ENCODE results near the gene RBM4B. TPM values are rescaled to one million over a fixed set of nuclear protein-coding genes. Genes with fewer than 3 reads are reported as not detected.
A peak's percentile ranks its signal among the peaks of the same experiment; 100 is the strongest.

The RBM4B gene
- total and polyA plus RNA-seq, 4 donors = 7.1 to 13.8 (median 10.6) TPM

GRCh38 chr11:66665369-66665768, 12.3 kb downstream of the RBM4B start:
- TF ChIP-seq GABPA (IDR thresholded peaks at IDR 0.05 in 1 of 2, conservative IDR thresholded peaks at IDR 0.05 in 1 of 2) (no peak), ZBTB33 (IDR thresholded peaks at IDR 0.05) (peak; percentile 19), HNF4A (conservative IDR thresholded peaks at IDR 0.05) (peak in 1 of 2 donors; percentile 12)
- WGBS = 75% methylated on average over 11 of the region's 11 CpGs
- DNase-seq (ENCODE audit: low spot score) = no peak
- no peak overlapping the region for H3K4me3 ChIP-seq (ENCODE audit: low read depth in 1 of 3, low read length in 3 of 3)
- no peak overlapping the region for H3K27ac ChIP-seq (ENCODE audit: low read depth in 1 of 2, low read length in 2 of 2)
- no peaks in the 10 kb centered on the region for H3K4me1 ChIP-seq (ENCODE audit: control insufficient read depth in 4 of 4, insufficient read depth in 4 of 4, low read length in 3 of 4)
- no peak overlapping the region for H3K9ac ChIP-seq (ENCODE audit: low read depth in 1 of 2, low read length in 2 of 2)
- H3K36me3 ChIP-seq (ENCODE audit: control insufficient read depth in 4 of 4, insufficient read depth in 3 of 4, low read depth in 1 of 4, low read length in 3 of 4) = peaks cover 6 to 33% (median 26%) of the 10 kb centered on the region in 4 donors
- no peaks in the 10 kb centered on the region for H3K9me3 ChIP-seq (ENCODE audit: control insufficient read depth in 4 of 4, low read length in 3 of 4)
- no peaks in the 10 kb centered on the region for H3K27me3 ChIP-seq (ENCODE audit: control insufficient read depth in 4 of 4, insufficient read depth in 4 of 4, low read length in 3 of 4)

- 100% methylated on average over 1 of the region's 1 CpG for WGBS
- H3K36me3 ChIP-seq (ENCODE audit: control insufficient read depth in 4 of 4, insufficient read depth in 3 of 4, low read depth in 1 of 4, low read length in 3 of 4) = peaks cover 6 to 33% (median 26%) of the 10 kb centered on the region in 4 donors
- H3K4me1 ChIP-seq (ENCODE audit: control insufficient read depth in 4 of 4, insufficient read depth in 4 of 4, low read length in 3 of 4) = no peaks in the 10 kb centered on the region
Measured at GRCh38 chr11:66663741-66664296, 13.9 kb downstream of the RBM4B start.

DNA sequence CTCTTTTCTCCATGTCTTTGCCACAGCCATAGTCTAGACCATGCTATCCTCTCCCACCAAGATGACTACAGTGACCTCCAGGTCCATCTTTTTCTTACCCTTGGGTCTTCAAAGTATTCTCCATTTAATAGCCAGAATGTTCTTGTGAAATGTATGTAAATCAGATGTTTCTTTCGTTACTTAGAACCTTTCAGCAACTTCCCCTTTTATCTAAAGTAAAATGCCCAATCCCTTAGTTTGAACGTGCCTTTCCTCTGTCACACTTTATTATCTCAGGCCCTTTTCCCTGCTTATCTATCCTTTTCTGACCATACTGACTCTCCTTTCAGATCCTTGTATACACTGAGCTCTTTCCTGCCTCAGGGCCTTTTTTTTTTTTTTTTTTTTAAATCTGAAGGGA, 17.9 kb downstream of the RBM4B start:
- H3K36me3 ChIP-seq (ENCODE audit: control insufficient read depth in 4 of 4, insufficient read depth in 3 of 4, low read depth in 1 of 4, low read length in 3 of 4) = peaks cover 4 to 18% (median 10%) of the 10 kb centered on the region in 4 donors
- H3K27me3 ChIP-seq (ENCODE audit: control insufficient read depth in 4 of 4, insufficient read depth in 4 of 4, low read length in 3 of 4) = no peaks in the 10 kb centered on the region
- no peak overlapping the region for H3K9ac ChIP-seq (ENCODE audit: low read depth in 1 of 2, low read length in 2 of 2)
- no peak overlapping the region for H3K4me3 ChIP-seq (ENCODE audit: low read depth in 1 of 3, low read length in 3 of 3)
- no peak for TF ChIP-seq HNF4G (IDR thresholded peaks at IDR 0.05)
- no peak for TF ChIP-seq CTCF (IDR thresholded peaks at IDR 0.05; ENCODE audit: low read depth, low read length, missing input control)
- no peak for TF ChIP-seq JUND (IDR thresholded peaks at IDR 0.05)
- TF ChIP-seq FOXA2 (IDR thresholded peaks at IDR 0.05) = no peak
- TF ChIP-seq, protein P1, sequence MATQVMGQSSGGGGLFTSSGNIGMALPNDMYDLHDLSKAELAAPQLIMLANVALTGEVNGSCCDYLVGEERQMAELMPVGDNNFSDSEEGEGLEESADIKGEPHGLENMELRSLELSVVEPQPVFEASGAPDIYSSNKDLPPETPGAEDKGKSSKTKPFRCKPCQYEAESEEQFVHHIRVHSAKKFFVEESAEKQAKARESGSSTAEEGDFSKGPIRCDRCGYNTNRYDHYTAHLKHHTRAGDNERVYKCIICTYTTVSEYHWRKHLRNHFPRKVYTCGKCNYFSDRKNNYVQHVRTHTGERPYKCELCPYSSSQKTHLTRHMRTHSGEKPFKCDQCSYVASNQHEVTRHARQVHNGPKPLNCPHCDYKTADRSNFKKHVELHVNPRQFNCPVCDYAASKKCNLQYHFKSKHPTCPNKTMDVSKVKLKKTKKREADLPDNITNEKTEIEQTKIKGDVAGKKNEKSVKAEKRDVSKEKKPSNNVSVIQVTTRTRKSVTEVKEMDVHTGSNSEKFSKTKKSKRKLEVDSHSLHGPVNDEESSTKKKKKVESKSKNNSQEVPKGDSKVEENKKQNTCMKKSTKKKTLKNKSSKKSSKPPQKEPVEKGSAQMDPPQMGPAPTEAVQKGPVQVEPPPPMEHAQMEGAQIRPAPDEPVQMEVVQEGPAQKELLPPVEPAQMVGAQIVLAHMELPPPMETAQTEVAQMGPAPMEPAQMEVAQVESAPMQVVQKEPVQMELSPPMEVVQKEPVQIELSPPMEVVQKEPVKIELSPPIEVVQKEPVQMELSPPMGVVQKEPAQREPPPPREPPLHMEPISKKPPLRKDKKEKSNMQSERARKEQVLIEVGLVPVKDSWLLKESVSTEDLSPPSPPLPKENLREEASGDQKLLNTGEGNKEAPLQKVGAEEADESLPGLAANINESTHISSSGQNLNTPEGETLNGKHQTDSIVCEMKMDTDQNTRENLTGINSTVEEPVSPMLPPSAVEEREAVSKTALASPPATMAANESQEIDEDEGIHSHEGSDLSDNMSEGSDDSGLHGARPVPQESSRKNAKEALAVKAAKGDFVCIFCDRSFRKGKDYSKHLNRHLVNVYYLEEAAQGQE (IDR thresholded peaks at IDR 0.05) = no peak
- no peak for TF ChIP-seq RAD21 (IDR thresholded peaks at IDR 0.05)
- TF ChIP-seq SP1 (IDR thresholded peaks at IDR 0.05) = no peak
- no peak for TF ChIP-seq RXRA (IDR thresholded peaks at IDR 0.05)
- no peak for TF ChIP-seq MAX (IDR thresholded peaks at IDR 0.05)
- no peak for TF ChIP-seq ZBTB33 (IDR thresholded peaks at IDR 0.05)
- H3K27ac ChIP-seq (ENCODE audit: low read depth in 1 of 2, low read length in 2 of 2) = no peak overlapping the region
- H3K9me3 ChIP-seq (ENCODE audit: control insufficient read depth in 4 of 4, low read length in 3 of 4) = no peaks in the 10 kb centered on the region
- no peak for DNase-seq (ENCODE audit: low spot score)
- no peaks in the 10 kb centered on the region for H3K4me1 ChIP-seq (ENCODE audit: control insufficient read depth in 4 of 4, insufficient read depth in 4 of 4, low read length in 3 of 4)
- 73% methylated on average over 2 of the region's 2 CpGs for WGBS

More at GRCh38 chr11:66663741-66664296, 13.9 kb downstream of the RBM4B start:
- Histone ChIP-seq H3K9me3 (ENCODE audit: control insufficient read depth in 4 of 4, low read length in 3 of 4) (no peaks in the 10 kb centered on the region), H3K27me3 (ENCODE audit: control insufficient read depth in 4 of 4, insufficient read depth in 4 of 4, low read length in 3 of 4) (no peaks in the 10 kb centered on the region), H3K4me3 (ENCODE audit: low read depth in 1 of 3, low read length in 3 of 3) (no peak overlapping the region), H3K9ac (ENCODE audit: low read depth in 1 of 2, low read length in 2 of 2) (no peak overlapping the region), H3K27ac (ENCODE audit: low read depth in 1 of 2, low read length in 2 of 2) (no peak overlapping the region)
- DNase-seq (ENCODE audit: low spot score) = no peak
- TF ChIP-seq ATF3 (IDR thresholded peaks at IDR 0.05) (no peak), NR2F2 (IDR thresholded peaks at IDR 0.05) (no peak), JUND (IDR thresholded peaks at IDR 0.05) (no peak), TAF1 (conservative IDR thresholded peaks at IDR 0.05) (no peak), HNF4G (IDR thresholded peaks at IDR 0.05) (no peak)

Measured in liver (tissue), 9 donors.